Osteocyte (in vitro differentiated cells): ENCODE measurements around the gene GPR55. TPM values are rescaled to one million over a fixed set of nuclear protein-coding genes. Genes with fewer than 3 reads are reported as not detected.

ENCODE experiments used
- DNase-seq: peaks from one replicate; pipeline ENCODE4 v3.0.0; 2021; ENCODE audit warnings: mixed read lengths; ENCODE audit not compliant: unreplicated experiment; ENCODE audit errors: extremely low spot score
- H3K27ac Mint-ChIP-seq: one replicate; pipeline ENCODE4 v1.8.0; 2021; ENCODE audit warnings: mild to moderate bottlenecking, mixed read lengths; ENCODE audit not compliant: unreplicated experiment
- H3K27me3 Mint-ChIP-seq: one replicate; pipeline ENCODE4 v1.8.0; 2021; ENCODE audit warnings: mixed read lengths; ENCODE audit not compliant: unreplicated experiment
- H3K36me3 Mint-ChIP-seq: one replicate; pipeline ENCODE4 v1.8.0; 2021; ENCODE audit warnings: mixed read lengths; ENCODE audit not compliant: unreplicated experiment
- H3K4me1 Mint-ChIP-seq: one replicate; pipeline ENCODE4 v1.8.0; 2021; ENCODE audit warnings: mixed read lengths; ENCODE audit not compliant: unreplicated experiment
- H3K4me3 Mint-ChIP-seq: one replicate; pipeline ENCODE4 v1.8.0; 2021; ENCODE audit warnings: mild to moderate bottlenecking, moderate library complexity, mixed read lengths; ENCODE audit not compliant: unreplicated experiment
- H3K9me3 Mint-ChIP-seq: one replicate; pipeline ENCODE4 v1.8.0; 2021; ENCODE audit warnings: mixed read lengths; ENCODE audit not compliant: unreplicated experiment
- total RNA-seq: library from RNA; stranded (reverse); gene quantifications from 2 replicates; pipeline ENCODE4 v1.2.1, GENCODE V29; 2021
- TF ChIP-seq, protein P1 (sequence below): fragments of 200-600 bp; sonication (generic); IDR thresholded peaks from 2 replicates; pipeline ENCODE4 v1.5.0; 2021; ENCODE audit warnings: antibody characterized with exemption, mild to moderate bottlenecking, moderate library complexity

Gene GPR55
- total RNA-seq, 1 donor from 2014 or later, result not detected

DNA sequence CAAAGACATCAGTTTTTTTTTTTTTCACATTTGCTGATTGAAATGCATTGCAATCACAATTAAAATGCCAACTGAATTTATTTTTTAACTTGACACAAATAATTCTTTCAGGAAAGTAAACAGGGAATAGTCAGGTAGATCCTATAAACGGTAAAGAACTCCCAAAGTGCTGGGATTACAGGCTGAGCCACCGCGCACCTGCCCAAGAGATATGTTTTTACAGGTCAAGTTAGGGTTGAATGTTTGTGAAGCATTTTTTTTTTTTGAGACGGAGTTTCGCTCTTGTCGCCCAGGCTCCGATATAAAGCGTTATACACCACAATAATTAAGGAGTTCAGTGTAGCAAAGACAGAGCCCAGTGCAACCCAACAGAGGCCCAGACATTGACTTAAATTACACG, 45.2 kb downstream of the GPR55 start:
- TF ChIP-seq, protein P1, sequence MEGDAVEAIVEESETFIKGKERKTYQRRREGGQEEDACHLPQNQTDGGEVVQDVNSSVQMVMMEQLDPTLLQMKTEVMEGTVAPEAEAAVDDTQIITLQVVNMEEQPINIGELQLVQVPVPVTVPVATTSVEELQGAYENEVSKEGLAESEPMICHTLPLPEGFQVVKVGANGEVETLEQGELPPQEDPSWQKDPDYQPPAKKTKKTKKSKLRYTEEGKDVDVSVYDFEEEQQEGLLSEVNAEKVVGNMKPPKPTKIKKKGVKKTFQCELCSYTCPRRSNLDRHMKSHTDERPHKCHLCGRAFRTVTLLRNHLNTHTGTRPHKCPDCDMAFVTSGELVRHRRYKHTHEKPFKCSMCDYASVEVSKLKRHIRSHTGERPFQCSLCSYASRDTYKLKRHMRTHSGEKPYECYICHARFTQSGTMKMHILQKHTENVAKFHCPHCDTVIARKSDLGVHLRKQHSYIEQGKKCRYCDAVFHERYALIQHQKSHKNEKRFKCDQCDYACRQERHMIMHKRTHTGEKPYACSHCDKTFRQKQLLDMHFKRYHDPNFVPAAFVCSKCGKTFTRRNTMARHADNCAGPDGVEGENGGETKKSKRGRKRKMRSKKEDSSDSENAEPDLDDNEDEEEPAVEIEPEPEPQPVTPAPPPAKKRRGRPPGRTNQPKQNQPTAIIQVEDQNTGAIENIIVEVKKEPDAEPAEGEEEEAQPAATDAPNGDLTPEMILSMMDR, result no peak
- Mint-ChIP-seq H3K9me3 (no peaks in the 10 kb centered on the region), H3K36me3 (peaks cover 23% of the 10 kb centered on the region), H3K27me3 (no peaks in the 10 kb centered on the region), H3K4me1 (peaks cover 8% of the 10 kb centered on the region), H3K27ac (no peak overlapping the region), H3K4me3 (no peak overlapping the region)
- DNase-seq, result no peak

DNA sequence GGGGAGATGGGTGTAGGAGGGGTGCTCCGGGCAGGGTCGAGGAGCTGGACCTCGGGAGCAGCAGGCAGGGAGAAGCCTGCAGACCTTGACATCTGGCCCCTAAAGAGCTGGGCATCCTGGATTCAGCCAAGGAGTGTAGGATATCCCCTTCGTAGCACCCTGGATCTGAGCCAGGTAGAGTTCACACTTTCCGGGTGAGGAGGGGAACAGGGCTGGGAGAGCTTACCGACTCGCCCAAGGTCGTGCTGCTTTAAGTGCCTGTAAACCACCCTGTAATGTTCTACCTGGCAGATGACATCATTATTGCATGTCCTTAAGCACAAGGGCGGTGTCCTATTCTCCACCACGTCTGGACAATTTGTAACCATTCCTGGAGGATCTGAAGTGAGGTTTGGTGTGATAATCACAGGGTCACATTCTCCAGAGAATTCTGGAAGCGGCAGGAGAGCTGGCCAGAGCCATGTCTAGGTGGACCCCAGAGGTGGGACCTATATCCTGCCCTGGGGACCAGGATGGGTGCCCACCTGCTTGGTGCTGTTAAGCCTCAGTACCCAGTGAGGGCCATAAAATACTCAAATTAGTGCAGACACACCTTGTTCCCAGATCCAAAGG, 45.7 kb downstream of the GPR55 start:
- Mint-ChIP-seq H3K27me3 (no peaks in the 10 kb centered on the region), H3K4me1 (peaks cover 8% of the 10 kb centered on the region), H3K36me3 (peaks cover 26% of the 10 kb centered on the region), H3K27ac (no peak overlapping the region), H3K4me3 (no peak overlapping the region), H3K9me3 (no peaks in the 10 kb centered on the region)
- no peak for DNase-seq
- TF ChIP-seq, protein P1, result no peak

DNA sequence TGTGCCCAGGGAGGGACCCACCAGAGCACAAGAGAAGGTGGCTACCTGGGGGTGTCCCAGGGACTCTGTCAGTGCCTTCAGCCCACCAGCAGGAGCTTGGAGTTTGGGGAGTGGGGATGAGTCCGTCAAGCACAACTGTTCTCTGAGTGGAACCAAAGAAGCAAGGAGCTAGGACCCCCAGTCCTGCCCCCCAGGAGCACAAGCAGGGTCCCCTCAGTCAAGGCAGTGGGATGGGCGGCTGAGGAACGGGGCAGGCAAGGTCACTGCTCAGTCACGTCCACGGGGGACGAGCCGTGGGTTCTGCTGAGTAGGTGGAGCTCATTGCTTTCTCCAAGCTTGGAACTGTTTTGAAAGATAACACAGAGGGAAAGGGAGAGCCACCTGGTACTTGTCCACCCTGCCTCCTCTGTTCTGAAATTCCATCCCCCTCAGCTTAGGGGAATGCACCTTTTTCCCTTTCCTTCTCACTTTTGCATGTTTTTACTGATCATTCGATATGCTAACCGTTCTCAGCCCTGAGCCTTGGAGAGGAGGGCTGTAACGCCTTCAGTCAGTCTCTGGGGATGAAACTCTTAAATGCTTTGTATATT, 46.3 kb downstream of the GPR55 start:
- Mint-ChIP-seq H3K27ac (no peak overlapping the region), H3K4me1 (peaks cover 8% of the 10 kb centered on the region), H3K36me3 (peaks cover 27% of the 10 kb centered on the region), H3K9me3 (no peaks in the 10 kb centered on the region), H3K27me3 (no peaks in the 10 kb centered on the region), H3K4me3 (no peak overlapping the region)
- DNase-seq, result no peak
- TF ChIP-seq, protein P1, result no peak

DNA sequence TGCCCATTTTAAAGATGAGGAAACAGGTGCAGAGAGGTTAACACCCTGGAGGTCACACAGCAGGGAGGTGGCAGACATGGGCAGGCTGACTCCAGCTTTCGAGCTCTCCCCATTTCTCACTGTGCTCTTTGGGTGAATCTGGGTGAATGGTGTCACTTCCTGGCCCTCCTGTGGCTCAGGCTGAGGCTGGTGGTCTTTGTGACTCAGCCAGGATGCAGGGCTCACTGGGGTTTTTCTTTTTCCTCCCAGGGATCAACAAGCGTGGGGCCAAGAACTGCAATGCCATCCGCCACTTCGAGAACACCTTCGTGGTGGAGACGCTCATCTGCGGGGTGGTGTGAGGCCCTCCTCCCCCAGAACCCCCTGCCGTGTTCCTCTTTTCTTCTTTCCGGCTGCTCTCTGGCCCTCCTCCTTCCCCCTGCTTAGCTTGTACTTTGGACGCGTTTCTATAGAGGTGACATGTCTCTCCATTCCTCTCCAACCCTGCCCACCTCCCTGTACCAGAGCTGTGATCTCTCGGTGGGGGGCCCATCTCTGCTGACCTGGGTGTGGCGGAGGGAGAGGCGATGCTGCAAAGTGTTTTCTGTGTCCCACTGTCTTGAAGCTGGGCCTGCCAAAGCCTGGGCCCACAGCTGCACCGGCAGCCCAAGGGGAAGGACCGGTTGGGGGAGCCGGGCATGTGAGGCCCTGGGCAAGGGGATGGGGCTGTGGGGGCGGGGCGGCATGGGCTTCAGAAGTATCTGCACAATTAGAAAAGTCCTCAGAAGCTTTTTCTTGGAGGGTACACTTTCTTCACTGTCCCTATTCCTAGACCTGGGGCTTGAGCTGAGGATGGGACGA, 47.1 kb downstream of the GPR55 start:
- no peaks in the 10 kb centered on the region for H3K27me3 Mint-ChIP-seq
- TF ChIP-seq, protein P1, result no peak
- peaks cover 2% of the 10 kb centered on the region for H3K4me1 Mint-ChIP-seq
- no peak overlapping the region for H3K4me3 Mint-ChIP-seq
- peaks cover 29% of the 10 kb centered on the region for H3K36me3 Mint-ChIP-seq
- no peak overlapping the region for H3K27ac Mint-ChIP-seq
- no peak for DNase-seq
- no peaks in the 10 kb centered on the region for H3K9me3 Mint-ChIP-seq
